Activated CD8-positive, alpha-beta T cell treated with anti-CD3 and anti-CD28 coated beads for 36 hours (primary cell): ENCODE measurements around the gene MDK. TPM values are rescaled to one million over a fixed set of nuclear protein-coding genes. Genes with fewer than 3 reads are reported as not detected.

Source experiments
- ATAC-seq: fragments of 200-7000 bp; cut with Tn5 transposase; one replicate; pipeline ENCODE4 v1.10.0; 2021; ENCODE audit warnings: mild to moderate bottlenecking, moderate library complexity
- CTCF ChIA-PET: fragments of 350-600 bp; sonication (Branson Sonifier 250); formaldehyde crosslinking; loops from one replicate; lab custom pipeline; 2021; ENCODE audit warnings: antibody characterized with exemption; lab: Charles Lee
- POLR2A ChIA-PET: fragments of 350-600 bp; sonication (Branson Sonifier 250); formaldehyde crosslinking; loops from one replicate; lab custom pipeline; 2021; ENCODE audit warnings: antibody characterized with exemption; lab: Charles Lee
- DNase-seq: peaks from one replicate; pipeline ENCODE4 v3.0.0-alpha.2; 2020
- H3K27ac Mint-ChIP-seq: one replicate; pipeline ENCODE4 v1.8.0; 2021; ENCODE audit warnings: mild to moderate bottlenecking, mixed read lengths
- H3K27me3 Mint-ChIP-seq: one replicate; pipeline ENCODE4 v1.8.0; 2021; ENCODE audit warnings: mixed read lengths
- H3K36me3 Mint-ChIP-seq: one replicate; pipeline ENCODE4 v1.8.0; 2021; ENCODE audit warnings: low read depth, mixed read lengths
- H3K4me1 Mint-ChIP-seq: one replicate; pipeline ENCODE4 v1.8.0; 2021; ENCODE audit warnings: low read depth, mixed read lengths
- H3K4me3 Mint-ChIP-seq: one replicate; pipeline ENCODE4 v1.8.0; 2021; ENCODE audit warnings: mild to moderate bottlenecking, moderate library complexity, mixed read lengths
- H3K9me3 Mint-ChIP-seq: one replicate; pipeline ENCODE4 v1.8.0; 2021; ENCODE audit warnings: mixed read lengths
- intact Hi-C: fragments of 100-400 bp; cut with micrococcal nuclease; formaldehyde crosslinking; loops from one replicate; pipeline ENCODE4 v1.10.0; 2022
- total RNA-seq, 2 experiments: library from RNA; stranded (reverse); gene quantifications; one replicate each; pipeline ENCODE4 v1.2.3, GENCODE V29; 2021
- TF ChIP-seq, protein P1 (sequence below): fragments of 200-600 bp; IDR thresholded peaks from one replicate; pipeline ENCODE4 v1.8.0; 2022; ENCODE audit warnings: antibody characterized with exemption, mild to moderate bottlenecking

The MDK gene
- total RNA-seq, 2 experiments from 2014 or later, result 4.2 to 4.9 TPM

DNA sequence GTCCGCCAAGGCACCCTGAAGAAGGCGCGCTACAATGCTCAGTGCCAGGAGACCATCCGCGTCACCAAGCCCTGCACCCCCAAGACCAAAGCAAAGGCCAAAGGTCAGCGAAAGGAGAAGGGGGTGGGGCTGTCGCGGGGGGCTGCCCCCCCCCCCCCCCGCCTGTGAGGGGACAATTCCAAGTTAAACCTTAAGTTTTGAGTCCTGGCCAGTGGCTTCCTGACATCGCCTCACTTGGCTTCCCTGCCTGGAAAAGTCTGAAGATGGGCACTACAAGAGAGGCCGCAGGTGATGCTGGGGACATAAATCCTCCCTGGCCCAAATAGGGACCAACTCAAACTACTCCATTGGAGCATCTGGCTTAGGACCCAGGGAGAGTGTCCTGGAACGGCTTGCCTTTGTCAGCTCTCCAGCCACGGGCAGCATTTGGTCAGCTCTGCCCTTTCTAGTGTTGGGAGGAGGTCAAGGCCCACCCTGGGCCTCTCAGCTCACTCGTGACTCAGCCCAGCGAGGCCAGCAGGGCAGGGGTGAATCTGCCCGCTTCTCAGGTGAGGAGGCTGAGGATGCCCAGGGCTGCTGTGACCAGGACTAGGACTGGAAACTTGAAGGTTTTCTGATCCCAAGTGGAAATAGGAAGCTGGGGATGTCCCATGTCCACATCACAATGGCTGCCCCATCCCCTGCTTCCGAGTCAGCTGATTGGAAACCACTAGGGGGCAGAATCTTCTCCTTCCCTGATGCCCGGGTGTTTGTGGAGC, 1.4 kb downstream of the MDK start:
- ChIA-PET POLR2A (interaction anchor here (0.9 to 1.1 kb wide), 2 partner anchors 10 to 26 kb away, joined by 3 to 4 read pairs; no protein-coding TSS in a partner anchor), CTCF (interaction anchor here (1.0 to 1.7 kb wide), 5 partner anchors 9 to 127 kb away, joined by 3 to 6 read pairs (median 3); partner anchors contain the start of gene CHRM4)
- Mint-ChIP-seq H3K36me3 (peaks cover 4% of the 10 kb centered on the region), H3K4me3 (no peak overlapping the region), H3K27ac (no peak overlapping the region), H3K27me3 (peaks cover 24% of the 10 kb centered on the region), H3K4me1 (peaks cover 17% of the 10 kb centered on the region), H3K9me3 (no peaks in the 10 kb centered on the region)
- intact Hi-C loops, result no loop called here
- TF ChIP-seq, protein P1, sequence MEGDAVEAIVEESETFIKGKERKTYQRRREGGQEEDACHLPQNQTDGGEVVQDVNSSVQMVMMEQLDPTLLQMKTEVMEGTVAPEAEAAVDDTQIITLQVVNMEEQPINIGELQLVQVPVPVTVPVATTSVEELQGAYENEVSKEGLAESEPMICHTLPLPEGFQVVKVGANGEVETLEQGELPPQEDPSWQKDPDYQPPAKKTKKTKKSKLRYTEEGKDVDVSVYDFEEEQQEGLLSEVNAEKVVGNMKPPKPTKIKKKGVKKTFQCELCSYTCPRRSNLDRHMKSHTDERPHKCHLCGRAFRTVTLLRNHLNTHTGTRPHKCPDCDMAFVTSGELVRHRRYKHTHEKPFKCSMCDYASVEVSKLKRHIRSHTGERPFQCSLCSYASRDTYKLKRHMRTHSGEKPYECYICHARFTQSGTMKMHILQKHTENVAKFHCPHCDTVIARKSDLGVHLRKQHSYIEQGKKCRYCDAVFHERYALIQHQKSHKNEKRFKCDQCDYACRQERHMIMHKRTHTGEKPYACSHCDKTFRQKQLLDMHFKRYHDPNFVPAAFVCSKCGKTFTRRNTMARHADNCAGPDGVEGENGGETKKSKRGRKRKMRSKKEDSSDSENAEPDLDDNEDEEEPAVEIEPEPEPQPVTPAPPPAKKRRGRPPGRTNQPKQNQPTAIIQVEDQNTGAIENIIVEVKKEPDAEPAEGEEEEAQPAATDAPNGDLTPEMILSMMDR, result no peak
- ATAC-seq, result no peak
- DNase-seq, result no peak

DNA sequence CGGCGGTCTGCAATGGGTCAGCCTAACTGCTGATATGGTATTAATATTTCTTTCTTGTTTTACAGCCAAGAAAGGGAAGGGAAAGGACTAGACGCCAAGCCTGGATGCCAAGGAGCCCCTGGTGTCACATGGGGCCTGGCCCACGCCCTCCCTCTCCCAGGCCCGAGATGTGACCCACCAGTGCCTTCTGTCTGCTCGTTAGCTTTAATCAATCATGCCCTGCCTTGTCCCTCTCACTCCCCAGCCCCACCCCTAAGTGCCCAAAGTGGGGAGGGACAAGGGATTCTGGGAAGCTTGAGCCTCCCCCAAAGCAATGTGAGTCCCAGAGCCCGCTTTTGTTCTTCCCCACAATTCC, 1.9 kb downstream of the MDK start:
- TF ChIP-seq, protein P1, result no peak
- DNase-seq (no peak), ATAC-seq (no peak)
- peaks cover 30% of the 10 kb centered on the region for H3K27me3 Mint-ChIP-seq
- H3K9me3 Mint-ChIP-seq, result no peaks in the 10 kb centered on the region
- no peaks in the 10 kb centered on the region for H3K36me3 Mint-ChIP-seq
- ChIA-PET CTCF (interaction anchor here (1.0 to 1.7 kb wide), 5 partner anchors 8 to 127 kb away, joined by 3 to 6 read pairs (median 3); partner anchors contain the start of gene CHRM4), POLR2A (interaction anchor here (0.9 to 1.1 kb wide), 2 partner anchors 9 to 27 kb away, joined by 3 to 4 read pairs; no protein-coding TSS in a partner anchor)
- peaks cover 21% of the 10 kb centered on the region for H3K4me1 Mint-ChIP-seq
- intact Hi-C loops, result no loop called here
- H3K27ac Mint-ChIP-seq, result no peak overlapping the region
- no peak overlapping the region for H3K4me3 Mint-ChIP-seq

DNA sequence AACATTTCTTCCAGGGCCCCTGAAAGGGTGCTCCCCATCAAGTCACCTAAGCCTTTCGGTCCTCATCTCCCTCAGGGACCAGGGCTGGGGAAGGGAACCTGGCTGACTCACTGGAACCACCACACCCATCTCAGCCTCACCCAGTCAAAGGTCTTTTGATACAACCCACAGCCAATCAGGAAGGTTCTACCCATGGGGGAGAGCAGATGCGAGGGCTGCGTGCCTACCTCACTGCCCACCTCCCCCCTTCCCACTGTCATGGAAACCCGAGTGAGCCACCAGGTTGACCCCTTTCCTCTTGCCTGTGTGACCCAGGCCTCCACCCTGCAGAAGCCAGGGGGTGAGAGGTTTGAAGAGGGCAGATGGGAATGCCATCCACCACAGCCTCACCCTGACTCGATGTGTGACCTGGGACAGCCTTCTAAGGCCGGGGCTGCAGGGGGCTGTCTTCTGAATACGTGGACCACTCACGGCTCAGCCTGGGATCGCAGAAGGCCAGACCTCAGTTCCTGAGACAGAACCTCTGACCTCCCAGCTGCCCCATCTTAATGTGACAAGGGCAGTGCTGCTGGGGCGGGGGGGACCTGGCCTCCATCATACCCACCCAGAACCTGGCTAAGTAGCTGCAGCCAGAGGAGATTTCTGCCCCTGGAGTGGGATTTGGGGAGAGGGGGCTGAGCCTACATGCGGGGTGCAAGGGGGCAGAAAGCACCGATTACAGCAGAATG, 2.7 kb downstream of the MDK start:
- TF ChIP-seq, protein P1, result no peak
- peaks cover 36% of the 10 kb centered on the region for H3K27me3 Mint-ChIP-seq
- H3K4me3 Mint-ChIP-seq, result no peak overlapping the region

DNA sequence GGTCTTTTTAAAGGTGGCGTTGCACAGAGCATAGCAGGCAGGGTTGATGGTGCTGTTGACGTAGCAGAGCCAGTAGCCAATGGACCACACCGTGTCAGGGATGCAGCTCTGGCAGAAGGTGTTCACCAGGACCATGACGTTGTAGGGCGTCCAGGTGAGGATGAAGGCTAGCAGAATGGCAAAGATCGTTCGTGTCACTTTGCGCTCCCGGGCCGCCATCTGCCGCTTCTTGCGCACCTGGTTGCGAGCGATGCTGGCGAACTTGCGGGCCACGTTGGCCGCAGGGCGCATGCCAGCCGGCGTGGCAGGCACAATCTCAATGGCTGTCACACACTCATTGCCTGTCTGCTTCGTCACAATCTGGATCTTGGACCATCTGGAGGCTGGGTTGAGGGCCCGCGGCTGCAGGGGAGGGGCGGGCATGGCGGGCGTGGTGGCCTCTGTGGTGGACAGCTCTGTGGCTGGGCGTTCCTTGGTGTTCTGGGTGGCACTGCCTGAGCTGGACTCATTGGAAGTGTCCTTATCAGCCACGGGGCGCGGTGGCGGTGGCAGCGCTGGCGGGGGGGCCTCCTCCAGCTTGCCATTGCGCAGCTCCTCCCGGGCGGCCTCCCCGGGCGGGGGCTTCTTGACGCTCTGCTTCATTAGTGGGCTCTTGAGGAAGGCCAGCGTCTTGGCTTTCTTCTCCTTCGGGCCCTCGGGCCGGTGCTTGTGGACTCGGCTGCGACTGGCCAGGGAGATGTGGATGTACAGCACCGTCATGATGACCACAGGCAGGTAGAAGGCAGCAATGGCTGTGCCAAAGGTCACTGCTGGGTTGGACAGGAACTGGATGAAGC, 3.9 kb downstream of the MDK start:
- no peak for ATAC-seq
- TF ChIP-seq, protein P1, result no peak
- peaks cover 48% of the 10 kb centered on the region for H3K27me3 Mint-ChIP-seq
- no peak for DNase-seq
- H3K9me3 Mint-ChIP-seq, result no peaks in the 10 kb centered on the region
- intact Hi-C loops, result no loop called here
- no peak overlapping the region for H3K27ac Mint-ChIP-seq
- POLR2A ChIA-PET, result no interaction called here
- CTCF ChIA-PET, result no interaction called here
- peaks cover 22% of the 10 kb centered on the region for H3K4me1 Mint-ChIP-seq
- H3K36me3 Mint-ChIP-seq, result no peaks in the 10 kb centered on the region
- no peak overlapping the region for H3K4me3 Mint-ChIP-seq

More for the DNA sequence above, 2.7 kb downstream of the MDK start:
- ChIA-PET CTCF (interaction anchor here (0.7 to 1.7 kb wide), 6 partner anchors 8 to 141 kb away, joined by 3 to 6 read pairs (median 3); partner anchors contain the start of gene CHRM4), POLR2A (interaction anchor here (0.7 to 1.1 kb wide), 3 partner anchors 8 to 28 kb away, joined by 3 to 4 read pairs (median 3); no protein-coding TSS in a partner anchor)
- DNase-seq (no peak), ATAC-seq (no peak)
- peaks cover 23% of the 10 kb centered on the region for H3K4me1 Mint-ChIP-seq
- intact Hi-C loops, result no loop called here
- no peaks in the 10 kb centered on the region for H3K9me3 Mint-ChIP-seq
- no peak overlapping the region for H3K27ac Mint-ChIP-seq
- H3K36me3 Mint-ChIP-seq, result no peaks in the 10 kb centered on the region
